AG04450 (cell line): Measurements from ENCODE around the gene TRAF6. TPM values are rescaled to one million over a fixed set of nuclear protein-coding genes. Genes with fewer than 3 reads are reported as not detected.

ENCODE experiments used
- CTCF ChIA-PET: fragments of 300-600, 350-600 bp; formaldehyde crosslinking; extraction: SDS; loops from one replicate; lab custom pipeline; 2022; ENCODE audit warnings: antibody characterized with exemption, inconsistent platforms; lab: Charles Lee
- POLR2A ChIA-PET: fragments of 350-600 bp; formaldehyde crosslinking; extraction: SDS; loops from one replicate; lab custom pipeline; 2021; ENCODE audit warnings: antibody characterized with exemption, inconsistent platforms; lab: Yijun Ruan, JAX
- DNase-seq: peaks from one replicate; pipeline ENCODE4 v3.0.0-alpha.2; 2011; ENCODE audit warnings: low read depth, low spot score
- H3K27ac ChIP-seq: one replicate; pipeline ENCODE4 v1.5.1; 2012; ENCODE audit warnings: low read depth, low read length, control low read depth
- H3K27me3 ChIP-seq: one replicate; pipeline ENCODE4 v1.6.0; 2012; ENCODE audit warnings: low read length; ENCODE audit not compliant: control insufficient read depth, insufficient read depth
- H3K4me3 ChIP-seq: 2 replicates; pipeline ENCODE4 v1.5.1; 2011; ENCODE audit warnings: mild to moderate bottlenecking, low read depth, low read length, control low read depth
- H3K9me3 ChIP-seq: 2 replicates; pipeline ENCODE4 v1.5.1; 2012; ENCODE audit warnings: low read length; ENCODE audit not compliant: control insufficient read depth, insufficient read depth
- CTCF ChIP-seq: IDR thresholded peaks from 2 replicates; pipeline ENCODE4 v1.5.1; 2011; ENCODE audit warnings: low read depth, low read length, control low read depth, inconsistent platforms
- polyA plus RNA-seq: library from polyadenylated mRNA; depleted of rRNA; stranded (reverse); fragments of >200 nt; gene quantifications from 2 replicates; pipeline ENCODE4 v1.2.3, GENCODE V29; 2011

Gene TRAF6
- polyA plus RNA-seq, 1 experiment: 10.0 TPM

DNA sequence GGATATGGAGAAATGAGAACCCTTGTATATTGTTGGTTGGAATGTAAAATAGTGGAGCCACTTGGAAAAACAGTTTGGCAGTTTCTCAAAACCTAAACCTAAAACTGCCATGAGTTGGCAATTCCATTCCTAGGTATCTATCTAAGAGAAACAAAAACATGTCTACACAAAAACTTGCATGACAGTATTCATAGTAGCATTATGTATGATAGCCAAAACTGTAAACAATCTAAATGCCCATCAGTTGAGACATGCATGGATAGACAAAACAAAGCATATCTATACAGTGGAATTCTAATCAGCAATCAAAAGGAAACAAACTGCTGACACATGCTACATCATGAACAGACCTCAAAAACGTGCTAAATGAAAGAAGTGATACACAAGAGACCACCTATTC is 34.9 kb downstream of the TRAF6 start:
- no peaks in the 10 kb centered on the region for H3K9me3 ChIP-seq
- no peak for DNase-seq
- no peak overlapping the region for H3K27ac ChIP-seq
- ChIA-PET CTCF (interaction anchor here (0.8 to 5.8 kb wide), 2 partner anchors 18 to 182 kb away, joined by 4 to 279 read pairs; partner anchors contain the start of genes COMMD9 and PRR5L), POLR2A (interaction anchor here (1.2 kb wide), 1 partner anchor 90 kb away, joined by 3 read pairs; no protein-coding TSS in a partner anchor)
- H3K27me3 ChIP-seq: no peaks in the 10 kb centered on the region
- TF ChIP-seq CTCF: no peak
- no peak overlapping the region for H3K4me3 ChIP-seq

- Histone ChIP-seq H3K27me3 (no peaks in the 10 kb centered on the region), H3K27ac (no peak overlapping the region), H3K4me3 (no peak overlapping the region), H3K9me3 (no peaks in the 10 kb centered on the region)
- no peak for DNase-seq
- TF ChIP-seq CTCF: no peak
- CTCF ChIA-PET: interaction anchor here (1.2 to 1.3 kb wide), 2 partner anchors 96 to 179 kb away, joined by 3 to 6 read pairs; no protein-coding TSS in a partner anchor
- POLR2A ChIA-PET: no interaction called here
These were observed 38.5 kb downstream of the TRAF6 start for GRCh38 chr11:36471577-36471976.

GRCh38 chr11:36469881-36470802 is 39.9 kb downstream of the TRAF6 start:
- no peaks in the 10 kb centered on the region for H3K27me3 ChIP-seq
- ChIA-PET POLR2A (interaction anchor here (1.0 to 1.9 kb wide), 2 partner anchors 14 to 173 kb away, joined by 3 to 5 read pairs; no protein-coding TSS in a partner anchor), CTCF (interaction anchor here (1.0 to 2.5 kb wide), 5 partner anchors 9 to 178 kb away, joined by 3 to 14 read pairs (median 5); no protein-coding TSS in a partner anchor)
- no peak for TF ChIP-seq CTCF
- peak overlapping the region; percentile 41 for H3K27ac ChIP-seq
- no peaks in the 10 kb centered on the region for H3K9me3 ChIP-seq
- no peak for DNase-seq
- no peak overlapping the region for H3K4me3 ChIP-seq

- CTCF ChIA-PET: interaction anchor here (1.1 to 2.7 kb wide), 6 partner anchors 10 to 177 kb away, joined by 4 to 14 read pairs (median 6); no protein-coding TSS in a partner anchor
- H3K4me3 ChIP-seq: no peak overlapping the region
- H3K27ac ChIP-seq: no peak overlapping the region
- no peaks in the 10 kb centered on the region for H3K27me3 ChIP-seq
- no peak for DNase-seq
- POLR2A ChIA-PET: interaction anchor here (1.9 kb wide), 1 partner anchor 13 kb away, joined by 5 read pairs; no protein-coding TSS in a partner anchor
- no peaks in the 10 kb centered on the region for H3K9me3 ChIP-seq
- peak; percentile 45; the same call in 1 of the 2 replicates for TF ChIP-seq CTCF
These were observed 41.0 kb downstream of the TRAF6 start for GRCh38 chr11:36469063-36469462.
